ENCODE measurements around the gene HSPA12A.

GRCh38 chr10:116748471-116748870 is 6.1 kb upstream of the HSPA12A start:
- TF ChIP-seq ZFP1 (CRISPR knock-in tag; IDR thresholded peaks at IDR 0.05), result no peak
- no peak for TF ChIP-seq POLR2AphosphoS5 (IDR thresholded peaks at IDR 0.05; ENCODE audit: control insufficient read depth, insufficient read depth, low read depth, low read length)
- no peak for TF ChIP-seq NR0B1 (IDR thresholded peaks at IDR 0.05; ENCODE audit: partially characterized antibody)
- no peak for TF ChIP-seq CEBPG (CRISPR knock-in tag; IDR thresholded peaks at IDR 0.05)
- TF ChIP-seq CEBPG (tag; conservative IDR thresholded peaks at IDR 0.05 in 1 of 2, IDR thresholded peaks at IDR 0.05 in 1 of 2), result no peak
- TF ChIP-seq, protein P1, sequence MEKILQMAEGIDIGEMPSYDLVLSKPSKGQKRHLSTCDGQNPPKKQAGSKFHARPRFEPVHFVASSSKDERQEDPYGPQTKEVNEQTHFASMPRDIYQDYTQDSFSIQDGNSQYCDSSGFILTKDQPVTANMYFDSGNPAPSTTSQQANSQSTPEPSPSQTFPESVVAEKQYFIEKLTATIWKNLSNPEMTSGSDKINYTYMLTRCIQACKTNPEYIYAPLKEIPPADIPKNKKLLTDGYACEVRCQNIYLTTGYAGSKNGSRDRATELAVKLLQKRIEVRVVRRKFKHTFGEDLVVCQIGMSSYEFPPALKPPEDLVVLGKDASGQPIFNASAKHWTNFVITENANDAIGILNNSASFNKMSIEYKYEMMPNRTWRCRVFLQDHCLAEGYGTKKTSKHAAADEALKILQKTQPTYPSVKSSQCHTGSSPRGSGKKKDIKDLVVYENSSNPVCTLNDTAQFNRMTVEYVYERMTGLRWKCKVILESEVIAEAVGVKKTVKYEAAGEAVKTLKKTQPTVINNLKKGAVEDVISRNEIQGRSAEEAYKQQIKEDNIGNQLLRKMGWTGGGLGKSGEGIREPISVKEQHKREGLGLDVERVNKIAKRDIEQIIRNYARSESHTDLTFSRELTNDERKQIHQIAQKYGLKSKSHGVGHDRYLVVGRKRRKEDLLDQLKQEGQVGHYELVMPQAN (IDR thresholded peaks at IDR 0.05; ENCODE audit: borderline replicate concordance), result no peak
- TF ChIP-seq, protein P2, sequence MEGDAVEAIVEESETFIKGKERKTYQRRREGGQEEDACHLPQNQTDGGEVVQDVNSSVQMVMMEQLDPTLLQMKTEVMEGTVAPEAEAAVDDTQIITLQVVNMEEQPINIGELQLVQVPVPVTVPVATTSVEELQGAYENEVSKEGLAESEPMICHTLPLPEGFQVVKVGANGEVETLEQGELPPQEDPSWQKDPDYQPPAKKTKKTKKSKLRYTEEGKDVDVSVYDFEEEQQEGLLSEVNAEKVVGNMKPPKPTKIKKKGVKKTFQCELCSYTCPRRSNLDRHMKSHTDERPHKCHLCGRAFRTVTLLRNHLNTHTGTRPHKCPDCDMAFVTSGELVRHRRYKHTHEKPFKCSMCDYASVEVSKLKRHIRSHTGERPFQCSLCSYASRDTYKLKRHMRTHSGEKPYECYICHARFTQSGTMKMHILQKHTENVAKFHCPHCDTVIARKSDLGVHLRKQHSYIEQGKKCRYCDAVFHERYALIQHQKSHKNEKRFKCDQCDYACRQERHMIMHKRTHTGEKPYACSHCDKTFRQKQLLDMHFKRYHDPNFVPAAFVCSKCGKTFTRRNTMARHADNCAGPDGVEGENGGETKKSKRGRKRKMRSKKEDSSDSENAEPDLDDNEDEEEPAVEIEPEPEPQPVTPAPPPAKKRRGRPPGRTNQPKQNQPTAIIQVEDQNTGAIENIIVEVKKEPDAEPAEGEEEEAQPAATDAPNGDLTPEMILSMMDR (IDR thresholded peaks at IDR 0.05 in 2 of 3, conservative IDR thresholded peaks at IDR 0.05 in 1 of 3; ENCODE audit: insufficient read depth in 2 of 3, low read depth in 1 of 3, low read length in 3 of 3), result no peak
- TF ChIP-seq TRIM28 (IDR thresholded peaks at IDR 0.05), result no peak

Data from K562 (cell line).